SKM-1 treated with dmso at 0.1 percent for 144 hours (cell line): ENCODE data around the gene UBL7.
A peak's percentile ranks its signal among the peaks of the same experiment; 100 is the strongest.
"Not testable (repeated sequence)": the region's sequence is repeated elsewhere in the genome, so short reads cannot be mapped to it uniquely, and the experiment has no call there.

Source experiments
- DNase-seq: peaks from one replicate; lab custom pipeline; 2025; ENCODE audit not compliant: unreplicated experiment; lab: John Stamatoyannopoulos, UW

The UBL7 gene

DNA sequence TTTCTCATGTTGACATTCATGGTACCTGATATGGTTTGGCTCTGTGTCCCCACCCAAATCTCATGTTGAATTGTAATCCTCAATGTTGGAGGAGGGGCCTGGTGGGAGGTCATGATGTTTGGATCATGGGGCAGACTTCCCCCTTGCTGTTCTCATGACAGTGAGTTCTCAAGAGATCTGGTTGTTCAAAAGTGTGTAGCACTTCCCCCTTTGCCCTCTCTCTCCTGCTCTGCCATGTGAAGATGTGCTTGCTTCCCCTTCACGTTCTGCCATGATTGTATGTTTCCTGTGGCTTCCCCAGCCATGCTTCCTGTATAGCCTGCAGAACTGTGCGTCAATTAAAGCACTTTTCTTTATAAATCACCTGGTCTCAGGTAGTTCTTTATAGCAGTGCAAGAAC lies 3.3 kb upstream of the UBL7 start:
- peak; percentile 60 for DNase-seq

DNA sequence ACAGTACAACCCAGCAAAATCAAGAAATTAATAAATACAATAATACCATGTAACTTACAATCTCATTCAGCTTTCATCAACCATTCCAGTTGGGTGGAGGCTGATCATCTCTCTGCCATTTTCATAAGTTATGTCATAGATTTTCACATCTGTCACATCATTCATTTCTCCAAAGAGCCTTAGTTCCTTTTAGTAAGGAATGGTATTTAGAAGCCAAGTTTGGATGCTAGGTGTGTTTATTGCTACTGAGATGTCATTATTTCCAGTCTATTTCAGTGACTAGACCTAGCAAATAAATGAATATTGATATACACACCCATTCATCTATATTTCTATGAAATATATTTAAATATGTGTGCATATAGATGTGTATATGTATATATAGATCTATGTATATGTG lies 2.7 kb upstream of the UBL7 start:
- no peak for DNase-seq

- no peak for DNase-seq
Measured at GRCh38 chr15:74461847-74462511, 1.0 kb upstream of the UBL7 start.

- no peak for DNase-seq
Measured at GRCh38 chr15:74460298-74460697, 662 bp downstream of the UBL7 start.

- DNase-seq: not testable (repeated sequence)
Measured at GRCh38 chr15:74459798-74460197, 1.2 kb downstream of the UBL7 start.

DNA sequence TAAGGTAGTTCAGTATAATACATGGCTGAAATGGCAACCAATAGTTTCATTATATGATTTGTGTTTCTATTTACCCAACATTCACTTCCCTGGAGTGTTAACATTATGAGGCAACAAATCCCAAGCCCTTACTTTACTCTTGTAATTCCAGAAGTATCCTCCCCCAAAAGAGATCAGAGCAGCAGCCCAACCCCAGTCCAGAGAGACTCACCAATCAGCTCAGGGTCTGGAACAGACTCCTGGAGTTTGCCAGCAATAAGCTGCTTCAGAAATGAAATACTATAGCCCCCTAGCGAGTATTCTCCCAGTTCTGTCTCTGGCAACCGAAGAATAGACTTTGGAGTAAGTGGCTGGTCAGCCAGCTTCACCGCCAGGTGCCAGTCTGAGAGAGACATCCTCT lies 2.5 kb downstream of the UBL7 start:
- DNase-seq: no peak

GRCh38 chr15:74457036-74457435 lies 3.9 kb downstream of the UBL7 start:
- not testable (repeated sequence) for DNase-seq

DNA sequence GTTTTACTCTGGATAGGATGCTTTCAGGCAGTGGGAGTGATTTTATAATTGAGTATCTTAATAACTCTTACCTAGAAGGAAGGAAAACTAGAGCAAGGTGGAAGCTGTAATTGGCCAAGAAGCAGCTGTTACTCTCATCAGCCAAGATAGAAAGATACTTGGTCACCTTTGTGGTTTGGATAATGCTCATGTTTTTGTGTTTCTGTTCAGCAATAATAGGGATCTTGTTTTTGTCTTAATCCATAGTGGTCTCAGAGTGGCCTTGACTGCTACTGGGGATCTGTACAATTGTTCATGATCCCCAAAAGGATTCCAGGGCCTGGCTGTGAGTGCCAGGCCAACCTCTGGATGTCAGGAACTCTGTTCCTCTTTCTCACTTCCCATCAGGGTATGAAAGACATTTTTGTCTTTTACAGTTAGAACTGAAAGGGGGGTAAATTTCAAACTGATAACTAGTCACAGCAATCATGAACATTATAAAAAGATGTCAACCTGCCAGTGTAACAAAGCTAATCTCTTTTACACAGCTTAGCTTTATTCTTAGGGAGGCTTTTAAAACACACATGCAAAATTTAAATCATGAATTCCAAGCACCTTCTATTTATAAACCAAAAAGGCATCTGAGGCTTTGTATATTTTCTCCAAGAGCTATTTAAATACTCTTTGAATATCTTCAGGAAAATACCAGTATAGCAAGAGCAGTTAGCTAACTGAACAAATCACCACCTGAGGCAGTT lies 6.0 kb downstream of the UBL7 start:
- no peak for DNase-seq

GRCh38 chr15:74453925-74454763 lies 6.8 kb downstream of the UBL7 start:
- no peak for DNase-seq

- DNase-seq: no peak
Measured at GRCh38 chr15:74451861-74452835, 8.8 kb downstream of the UBL7 start.

GRCh38 chr15:74451322-74451721 lies 9.6 kb downstream of the UBL7 start:
- DNase-seq: no peak

- no peak for DNase-seq
Measured at GRCh38 chr15:74449643-74450205, 11.2 kb downstream of the UBL7 start.

- no peak for DNase-seq
Measured at GRCh38 chr15:74449095-74449494, 11.9 kb downstream of the UBL7 start.

- no peak for DNase-seq
Measured at GRCh38 chr15:74445816-74446763, 14.9 kb downstream of the UBL7 start.

DNA sequence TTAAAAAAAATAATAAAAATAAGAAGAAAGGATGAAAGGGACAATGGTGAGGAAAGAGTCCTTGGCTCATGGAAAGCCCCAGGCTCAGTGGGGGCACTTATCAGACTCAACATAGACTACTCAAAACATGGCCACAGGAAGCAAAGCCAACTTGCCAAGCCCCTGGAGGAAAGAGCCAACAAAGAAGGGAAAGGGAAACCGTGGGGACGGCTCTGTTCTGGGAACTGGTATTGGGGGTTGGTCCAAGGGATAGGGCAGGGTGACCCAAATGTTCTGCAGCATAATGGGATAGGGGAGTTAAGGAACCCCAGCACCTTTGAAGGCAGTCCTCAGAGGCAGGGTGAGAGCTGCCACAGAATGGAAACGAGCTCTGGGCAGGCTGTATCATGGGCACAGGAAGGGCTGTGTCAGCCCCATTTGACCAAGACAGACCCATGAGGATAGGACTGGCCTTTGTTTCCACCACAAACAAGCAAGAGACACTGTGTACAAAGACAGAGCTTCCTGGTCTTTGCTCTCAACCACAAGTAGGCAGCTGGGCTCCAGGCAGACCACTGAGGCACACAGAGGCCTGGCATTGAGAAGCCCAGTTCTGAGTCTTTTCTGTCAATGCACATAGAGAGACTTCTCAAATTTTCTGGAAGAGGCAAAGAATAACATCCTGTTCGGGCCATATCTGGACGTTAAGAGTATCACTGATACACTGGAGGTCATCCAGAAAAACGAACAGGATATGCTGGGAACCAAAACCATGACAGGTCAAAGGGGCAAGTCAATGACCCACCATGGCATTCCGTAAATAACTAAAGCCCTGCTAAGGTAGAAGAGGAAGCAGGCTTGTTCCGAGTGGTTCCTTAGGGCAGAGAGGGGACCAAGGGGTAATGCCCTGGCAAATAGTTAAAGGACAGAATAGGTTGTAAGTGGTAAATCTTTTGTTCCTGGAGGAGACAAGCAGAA lies 16.6 kb downstream of the UBL7 start:
- no peak for DNase-seq

DNA sequence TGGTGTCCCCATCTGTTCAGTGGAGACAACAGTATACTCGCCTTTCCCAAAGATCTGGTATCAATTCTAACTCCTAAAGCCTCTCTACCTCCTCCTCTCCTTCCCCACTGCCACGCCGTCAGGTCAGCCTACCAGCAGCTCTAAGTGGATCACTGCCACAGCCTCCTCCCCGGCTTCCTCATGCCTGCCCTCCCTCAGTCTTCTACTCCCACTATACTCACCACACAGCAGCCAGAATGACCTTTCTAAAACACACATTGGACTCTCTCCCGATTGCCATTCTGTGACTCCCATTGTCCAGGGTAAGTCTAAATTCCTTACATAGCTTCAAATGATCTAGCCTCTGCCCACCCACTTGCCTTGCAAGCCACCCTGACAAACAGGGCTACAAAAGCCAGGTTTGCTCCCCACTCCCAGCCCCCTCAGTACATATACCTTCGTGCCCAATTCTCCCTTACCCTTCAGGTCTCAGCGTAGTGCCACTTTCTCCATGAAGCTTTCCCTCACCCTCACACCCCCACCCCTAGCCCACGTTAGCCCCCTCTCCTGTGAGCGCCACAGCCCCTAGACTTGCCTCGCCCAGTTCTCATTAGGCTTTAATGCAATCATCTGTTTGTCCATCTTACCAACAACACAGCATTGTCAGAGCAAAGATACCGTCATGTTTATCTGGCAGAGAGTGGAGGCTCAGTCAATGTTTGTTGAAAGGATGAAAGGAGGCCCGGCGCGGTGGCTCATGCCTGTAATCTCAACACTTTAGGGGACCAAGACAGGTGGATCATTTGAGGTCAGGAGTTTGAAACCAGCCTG lies 17.7 kb downstream of the UBL7 start:
- no peak for DNase-seq

- DNase-seq: no peak
Measured at GRCh38 chr15:74442604-74443003, 18.4 kb downstream of the UBL7 start.
